ENCODE measurements around the gene CARMIL3. TPM values are rescaled to one million over a fixed set of nuclear protein-coding genes. Genes with fewer than 3 reads are reported as not detected.

Gene CARMIL3
- total RNA-seq, 2 donors from 2014 or later, result 1.9 to 2.1 TPM

GRCh38 chr14:24060443-24060842, 8.6 kb downstream of the CARMIL3 start:
- DNase-seq, result no peak
- Mint-ChIP-seq H3K9me3 (no peaks in the 10 kb centered on the region), H3K4me3 (no peak overlapping the region), H3K27me3 (ENCODE audit: low read depth) (no peaks in the 10 kb centered on the region), H3K27ac (no peak overlapping the region), H3K36me3 (ENCODE audit: insufficient read depth in 2 of 2) (no peaks in the 10 kb centered on the region), H3K4me1 (ENCODE audit: low read depth) (no peaks in the 10 kb centered on the region)
- no peak for ATAC-seq (replicated peaks in 1 of 2)

- Mint-ChIP-seq H3K4me3 (no peak overlapping the region), H3K27me3 (ENCODE audit: low read depth) (no peaks in the 10 kb centered on the region), H3K27ac (no peak overlapping the region), H3K9me3 (no peaks in the 10 kb centered on the region), H3K4me1 (ENCODE audit: low read depth) (no peaks in the 10 kb centered on the region), H3K36me3 (ENCODE audit: insufficient read depth in 2 of 2) (no peaks in the 10 kb centered on the region)
- DNase-seq, result no peak
- no peak for ATAC-seq (replicated peaks in 1 of 2)
Observed at GRCh38 chr14:24060984-24061913, 9.4 kb downstream of the CARMIL3 start.

GRCh38 chr14:24062216-24062980, 10.6 kb downstream of the CARMIL3 start:
- no peak for ATAC-seq (replicated peaks in 1 of 2)
- Mint-ChIP-seq H3K36me3 (ENCODE audit: insufficient read depth in 2 of 2) (no peaks in the 10 kb centered on the region), H3K27ac (no peak overlapping the region), H3K27me3 (ENCODE audit: low read depth) (no peaks in the 10 kb centered on the region), H3K4me1 (ENCODE audit: low read depth) (no peaks in the 10 kb centered on the region), H3K9me3 (no peaks in the 10 kb centered on the region), H3K4me3 (no peak overlapping the region)
- DNase-seq, result no peak

GRCh38 chr14:24063263-24063836, 11.5 kb downstream of the CARMIL3 start:
- no peaks in the 10 kb centered on the region for H3K36me3 Mint-ChIP-seq (ENCODE audit: insufficient read depth in 2 of 2)
- DNase-seq, result no peak
- no peaks in the 10 kb centered on the region for H3K9me3 Mint-ChIP-seq
- ATAC-seq (replicated peaks in 1 of 2), result no peak
- H3K27ac Mint-ChIP-seq, result no peak overlapping the region
- no peak overlapping the region for H3K4me3 Mint-ChIP-seq
- no peaks in the 10 kb centered on the region for H3K27me3 Mint-ChIP-seq (ENCODE audit: low read depth)
- H3K4me1 Mint-ChIP-seq (ENCODE audit: low read depth), result no peaks in the 10 kb centered on the region

- Mint-ChIP-seq H3K4me3 (no peak overlapping the region), H3K9me3 (no peaks in the 10 kb centered on the region), H3K27me3 (ENCODE audit: low read depth) (no peaks in the 10 kb centered on the region), H3K36me3 (ENCODE audit: insufficient read depth in 2 of 2) (no peaks in the 10 kb centered on the region), H3K4me1 (ENCODE audit: low read depth) (no peaks in the 10 kb centered on the region), H3K27ac (no peak overlapping the region)
- DNase-seq (no peak), ATAC-seq (replicated peaks in 1 of 2) (no peak)
Observed at GRCh38 chr14:24064091-24064795, 12.4 kb downstream of the CARMIL3 start.

- H3K27me3 Mint-ChIP-seq (ENCODE audit: low read depth), result no peaks in the 10 kb centered on the region
- H3K9me3 Mint-ChIP-seq, result no peaks in the 10 kb centered on the region
- no peaks in the 10 kb centered on the region for H3K4me1 Mint-ChIP-seq (ENCODE audit: low read depth)
- H3K27ac Mint-ChIP-seq, result no peak overlapping the region
- H3K4me3 Mint-ChIP-seq, result no peak overlapping the region
- DNase-seq (no peak), ATAC-seq (replicated peaks in 1 of 2) (no peak)
- H3K36me3 Mint-ChIP-seq (ENCODE audit: insufficient read depth in 2 of 2), result no peaks in the 10 kb centered on the region
Observed at GRCh38 chr14:24064856-24065255, 13.0 kb downstream of the CARMIL3 start.

- H3K27ac Mint-ChIP-seq, result no peak overlapping the region
- no peaks in the 10 kb centered on the region for H3K9me3 Mint-ChIP-seq
- DNase-seq (no peak), ATAC-seq (replicated peaks in 1 of 2) (no peak)
- no peaks in the 10 kb centered on the region for H3K27me3 Mint-ChIP-seq (ENCODE audit: low read depth)
- no peak overlapping the region for H3K4me3 Mint-ChIP-seq
- no peaks in the 10 kb centered on the region for H3K36me3 Mint-ChIP-seq (ENCODE audit: insufficient read depth in 2 of 2)
- H3K4me1 Mint-ChIP-seq (ENCODE audit: low read depth), result peaks cover 4% of the 10 kb centered on the region
Observed at GRCh38 chr14:24065408-24065807, 13.6 kb downstream of the CARMIL3 start.

- no peaks in the 10 kb centered on the region for H3K27me3 Mint-ChIP-seq (ENCODE audit: low read depth)
- no peak overlapping the region for H3K27ac Mint-ChIP-seq
Observed at GRCh38 chr14:24066496-24067132, 14.8 kb downstream of the CARMIL3 start.

GRCh38 chr14:24067133-24068082, 15.6 kb downstream of the CARMIL3 start:
- no peaks in the 10 kb centered on the region for H3K27me3 Mint-ChIP-seq (ENCODE audit: low read depth)
- peaks cover 13% of the 10 kb centered on the region for H3K4me1 Mint-ChIP-seq (ENCODE audit: low read depth)
- DNase-seq (no peak), ATAC-seq (replicated peaks in 1 of 2) (no peak)
- no peak overlapping the region for H3K4me3 Mint-ChIP-seq
- no peaks in the 10 kb centered on the region for H3K9me3 Mint-ChIP-seq
- no peak overlapping the region for H3K27ac Mint-ChIP-seq
- H3K36me3 Mint-ChIP-seq (ENCODE audit: insufficient read depth in 2 of 2), result no peaks in the 10 kb centered on the region

More at GRCh38 chr14:24066496-24067132, 14.8 kb downstream of the CARMIL3 start:
- Mint-ChIP-seq H3K4me3 (no peak overlapping the region), H3K4me1 (ENCODE audit: low read depth) (peaks cover 13% of the 10 kb centered on the region), H3K9me3 (no peaks in the 10 kb centered on the region), H3K36me3 (ENCODE audit: insufficient read depth in 2 of 2) (no peaks in the 10 kb centered on the region)
- ATAC-seq (replicated peaks in 1 of 2) (no peak), DNase-seq (no peak)

- peaks cover 13% of the 10 kb centered on the region for H3K4me1 Mint-ChIP-seq (ENCODE audit: low read depth)
- no peaks in the 10 kb centered on the region for H3K9me3 Mint-ChIP-seq
- no peaks in the 10 kb centered on the region for H3K27me3 Mint-ChIP-seq (ENCODE audit: low read depth)
- no peak overlapping the region for H3K4me3 Mint-ChIP-seq
- no peak overlapping the region for H3K27ac Mint-ChIP-seq
- DNase-seq (no peak), ATAC-seq (replicated peaks in 1 of 2) (no peak)
- no peaks in the 10 kb centered on the region for H3K36me3 Mint-ChIP-seq (ENCODE audit: insufficient read depth in 2 of 2)
Observed at GRCh38 chr14:24068711-24069410, 17.1 kb downstream of the CARMIL3 start.

GRCh38 chr14:24069411-24069735, 17.6 kb downstream of the CARMIL3 start:
- Mint-ChIP-seq H3K27me3 (ENCODE audit: low read depth) (no peaks in the 10 kb centered on the region), H3K27ac (no peak overlapping the region), H3K4me3 (no peak overlapping the region), H3K9me3 (no peaks in the 10 kb centered on the region), H3K4me1 (ENCODE audit: low read depth) (peaks cover 13% of the 10 kb centered on the region), H3K36me3 (ENCODE audit: insufficient read depth in 2 of 2) (no peaks in the 10 kb centered on the region)
- DNase-seq, result no peak
- no peak for ATAC-seq (replicated peaks in 1 of 2)
